Measurements from ENCODE around the gene MOAP1. TPM values are rescaled to one million over a fixed set of nuclear protein-coding genes. Genes with fewer than 3 reads are reported as not detected.

MOAP1 gene
- polyA plus RNA-seq, 1 donor from 2014 or later = 224 TPM

DNA sequence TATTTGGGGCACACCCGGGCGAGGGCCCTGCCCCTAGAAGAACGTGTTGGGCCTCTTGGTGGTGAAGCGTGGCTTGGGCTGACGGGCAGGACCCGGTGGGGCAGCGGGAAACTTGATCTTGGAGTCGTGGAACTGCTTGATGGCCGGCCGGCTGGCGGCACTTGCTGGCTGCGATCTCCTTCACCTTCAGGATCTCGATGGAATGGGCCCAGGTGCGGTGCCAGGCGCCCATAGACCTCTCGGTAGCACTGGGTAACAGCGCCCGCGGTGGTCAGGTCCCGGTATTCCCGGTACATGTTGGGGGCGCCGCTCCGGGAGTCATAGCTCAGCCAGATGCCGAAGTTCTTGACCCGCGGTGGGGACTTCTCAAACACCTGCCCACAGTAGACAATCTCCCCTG lies 38.9 kb upstream of the MOAP1 start:
- Histone ChIP-seq H3F3A (ENCODE audit: insufficient read depth, low read length, poor library complexity, severe bottlenecking) (no peaks in the 10 kb centered on the region), H2AFZ (ENCODE audit: low read depth, low read length) (no peak overlapping the region), H3K36me3 (ENCODE audit: insufficient read depth, low read length) (no peaks in the 10 kb centered on the region), H3K9ac (ENCODE audit: low read length) (no peak overlapping the region), H3K9me3 (ENCODE audit: low read length) (no peaks in the 10 kb centered on the region), H4K20me1 (ENCODE audit: insufficient read depth) (no peaks in the 10 kb centered on the region), H3K27me3 (ENCODE audit: insufficient read depth, low read depth, low read length) (no peaks in the 10 kb centered on the region), H3K9me2 (ENCODE audit: insufficient read depth, low read length) (no peaks in the 10 kb centered on the region), H3K79me2 (replicated peaks; ENCODE audit: insufficient read depth, low read length) (no peaks in the 10 kb centered on the region), H3K27ac (ENCODE audit: low read length) (no peak overlapping the region), H3K4me3 (ENCODE audit: low read length) (no peak overlapping the region), H3K4me2 (ENCODE audit: low read length) (no peak overlapping the region)
- TF ChIP-seq EP300 (conservative IDR thresholded peaks at IDR 0.05; ENCODE audit: poor library complexity, severe bottlenecking) (no peak), RAD21 (conservative IDR thresholded peaks at IDR 0.05) (no peak), POLR2AphosphoS5 (IDR thresholded peaks at IDR 0.05) (no peak), MXI1 (conservative IDR thresholded peaks at IDR 0.05; ENCODE audit: poor library complexity, severe bottlenecking) (no peak), EZH2 (IDR thresholded peaks at IDR 0.05; ENCODE audit: borderline replicate concordance, insufficient read depth, low read length, poor library complexity, severe bottlenecking) (no peak), TAF1 (IDR thresholded peaks at IDR 0.05; ENCODE audit: low read depth) (no peak)
- TF ChIP-seq, protein P1, sequence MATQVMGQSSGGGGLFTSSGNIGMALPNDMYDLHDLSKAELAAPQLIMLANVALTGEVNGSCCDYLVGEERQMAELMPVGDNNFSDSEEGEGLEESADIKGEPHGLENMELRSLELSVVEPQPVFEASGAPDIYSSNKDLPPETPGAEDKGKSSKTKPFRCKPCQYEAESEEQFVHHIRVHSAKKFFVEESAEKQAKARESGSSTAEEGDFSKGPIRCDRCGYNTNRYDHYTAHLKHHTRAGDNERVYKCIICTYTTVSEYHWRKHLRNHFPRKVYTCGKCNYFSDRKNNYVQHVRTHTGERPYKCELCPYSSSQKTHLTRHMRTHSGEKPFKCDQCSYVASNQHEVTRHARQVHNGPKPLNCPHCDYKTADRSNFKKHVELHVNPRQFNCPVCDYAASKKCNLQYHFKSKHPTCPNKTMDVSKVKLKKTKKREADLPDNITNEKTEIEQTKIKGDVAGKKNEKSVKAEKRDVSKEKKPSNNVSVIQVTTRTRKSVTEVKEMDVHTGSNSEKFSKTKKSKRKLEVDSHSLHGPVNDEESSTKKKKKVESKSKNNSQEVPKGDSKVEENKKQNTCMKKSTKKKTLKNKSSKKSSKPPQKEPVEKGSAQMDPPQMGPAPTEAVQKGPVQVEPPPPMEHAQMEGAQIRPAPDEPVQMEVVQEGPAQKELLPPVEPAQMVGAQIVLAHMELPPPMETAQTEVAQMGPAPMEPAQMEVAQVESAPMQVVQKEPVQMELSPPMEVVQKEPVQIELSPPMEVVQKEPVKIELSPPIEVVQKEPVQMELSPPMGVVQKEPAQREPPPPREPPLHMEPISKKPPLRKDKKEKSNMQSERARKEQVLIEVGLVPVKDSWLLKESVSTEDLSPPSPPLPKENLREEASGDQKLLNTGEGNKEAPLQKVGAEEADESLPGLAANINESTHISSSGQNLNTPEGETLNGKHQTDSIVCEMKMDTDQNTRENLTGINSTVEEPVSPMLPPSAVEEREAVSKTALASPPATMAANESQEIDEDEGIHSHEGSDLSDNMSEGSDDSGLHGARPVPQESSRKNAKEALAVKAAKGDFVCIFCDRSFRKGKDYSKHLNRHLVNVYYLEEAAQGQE (IDR thresholded peaks at IDR 0.05; ENCODE audit: borderline replicate concordance) = no peak

DNA sequence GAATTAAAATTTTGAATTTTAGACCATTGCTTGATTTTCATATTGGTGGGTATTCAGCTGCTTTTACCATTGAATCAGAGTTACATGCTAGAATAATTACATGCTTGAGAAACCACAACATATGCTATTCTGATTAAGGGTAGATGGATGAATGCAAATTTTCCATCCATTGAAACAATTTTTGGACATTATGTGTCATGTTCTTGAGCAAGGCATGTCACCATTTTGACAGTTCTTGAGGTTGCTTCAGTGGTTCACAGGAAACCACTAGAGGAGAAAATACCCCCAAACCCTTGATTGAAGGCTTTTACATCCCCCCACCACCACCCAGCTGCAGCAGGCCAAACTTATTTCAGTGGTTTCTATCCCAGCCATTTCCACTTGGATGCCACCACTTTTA lies 35.8 kb upstream of the MOAP1 start:
- Histone ChIP-seq H3K4me3 (ENCODE audit: low read length) (no peak overlapping the region), H3K27me3 (ENCODE audit: insufficient read depth, low read depth, low read length) (no peaks in the 10 kb centered on the region), H3K9me2 (ENCODE audit: insufficient read depth, low read length) (no peaks in the 10 kb centered on the region), H3K9ac (ENCODE audit: low read length) (no peak overlapping the region), H2AFZ (ENCODE audit: low read depth, low read length) (no peak overlapping the region), H3F3A (ENCODE audit: insufficient read depth, low read length, poor library complexity, severe bottlenecking) (no peaks in the 10 kb centered on the region), H3K79me2 (replicated peaks; ENCODE audit: insufficient read depth, low read length) (no peaks in the 10 kb centered on the region), H4K20me1 (ENCODE audit: insufficient read depth) (no peaks in the 10 kb centered on the region), H3K4me2 (ENCODE audit: low read length) (no peak overlapping the region), H3K27ac (ENCODE audit: low read length) (no peak overlapping the region), H3K9me3 (ENCODE audit: low read length) (no peaks in the 10 kb centered on the region), H3K36me3 (ENCODE audit: insufficient read depth, low read length) (no peaks in the 10 kb centered on the region)
- TF ChIP-seq, protein P1 (IDR thresholded peaks at IDR 0.05; ENCODE audit: borderline replicate concordance) = no peak
- TF ChIP-seq EZH2 (IDR thresholded peaks at IDR 0.05; ENCODE audit: borderline replicate concordance, insufficient read depth, low read length, poor library complexity, severe bottlenecking) (no peak), POLR2AphosphoS5 (IDR thresholded peaks at IDR 0.05) (no peak), TAF1 (IDR thresholded peaks at IDR 0.05; ENCODE audit: low read depth) (no peak), RAD21 (conservative IDR thresholded peaks at IDR 0.05) (no peak), MXI1 (conservative IDR thresholded peaks at IDR 0.05; ENCODE audit: poor library complexity, severe bottlenecking) (no peak), SMC3 (conservative IDR thresholded peaks at IDR 0.05; ENCODE audit: poor library complexity) (no peak), EP300 (conservative IDR thresholded peaks at IDR 0.05; ENCODE audit: poor library complexity, severe bottlenecking) (no peak)
- TF ChIP-seq, protein P2, sequence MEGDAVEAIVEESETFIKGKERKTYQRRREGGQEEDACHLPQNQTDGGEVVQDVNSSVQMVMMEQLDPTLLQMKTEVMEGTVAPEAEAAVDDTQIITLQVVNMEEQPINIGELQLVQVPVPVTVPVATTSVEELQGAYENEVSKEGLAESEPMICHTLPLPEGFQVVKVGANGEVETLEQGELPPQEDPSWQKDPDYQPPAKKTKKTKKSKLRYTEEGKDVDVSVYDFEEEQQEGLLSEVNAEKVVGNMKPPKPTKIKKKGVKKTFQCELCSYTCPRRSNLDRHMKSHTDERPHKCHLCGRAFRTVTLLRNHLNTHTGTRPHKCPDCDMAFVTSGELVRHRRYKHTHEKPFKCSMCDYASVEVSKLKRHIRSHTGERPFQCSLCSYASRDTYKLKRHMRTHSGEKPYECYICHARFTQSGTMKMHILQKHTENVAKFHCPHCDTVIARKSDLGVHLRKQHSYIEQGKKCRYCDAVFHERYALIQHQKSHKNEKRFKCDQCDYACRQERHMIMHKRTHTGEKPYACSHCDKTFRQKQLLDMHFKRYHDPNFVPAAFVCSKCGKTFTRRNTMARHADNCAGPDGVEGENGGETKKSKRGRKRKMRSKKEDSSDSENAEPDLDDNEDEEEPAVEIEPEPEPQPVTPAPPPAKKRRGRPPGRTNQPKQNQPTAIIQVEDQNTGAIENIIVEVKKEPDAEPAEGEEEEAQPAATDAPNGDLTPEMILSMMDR (IDR thresholded peaks at IDR 0.05; ENCODE audit: poor library complexity, severe bottlenecking) = no peak
